ENCODE measurements around the gene CEMIP2.

- TF ChIP-seq CTCF (IDR thresholded peaks at IDR 0.05), result no peak
- TF ChIP-seq EP300 (IDR thresholded peaks at IDR 0.05), result no peak
- no peak for TF ChIP-seq POLR2AphosphoS5 (IDR thresholded peaks at IDR 0.05)
- no peak for TF ChIP-seq POLR2A (IDR thresholded peaks at IDR 0.05)
Measured at GRCh38 chr9:71748280-71748743, 20.0 kb downstream of the CEMIP2 start.
